Measurements from ENCODE around the gene RNF181. TPM values are rescaled to one million over a fixed set of nuclear protein-coding genes. Genes with fewer than 3 reads are reported as not detected.
A peak's percentile ranks its signal among the peaks of the same experiment; 100 is the strongest.

RNF181 gene
- total and polyA plus RNA-seq, 2 donors (not counting 3 experiments of a cell fraction or from before 2014, with no cell fraction given) = 142 to 629 TPM

GRCh38 chr2:85605406-85606115 is 10.0 kb downstream of the RNF181 start:
- H2AFZ ChIP-seq (ENCODE audit: low read depth, low read length) = no peak overlapping the region
- intact Hi-C loops (cut with micrococcal nuclease) (no loop called here), dilution Hi-C loops (cut with MboI; ENCODE audit: extremely low pct_ligation_motif_present, low sequenced_read_pairs) (no loop called here)
- DNase-seq (ENCODE audit: low read depth, low spot score) (peak; percentile 83), FAIRE-seq (peak; percentile 91)
- H3K4me3 ChIP-seq (replicated peaks in 1 of 3; ENCODE audit: insufficient read depth in 1 of 3, low read depth in 1 of 3, low read length in 3 of 3) = no peak overlapping the region
- H3K4me2 ChIP-seq (ENCODE audit: insufficient read depth, low read length) = peak overlapping the region; percentile 43
- no peaks in the 10 kb centered on the region for H3K9me1 ChIP-seq (replicated peaks; ENCODE audit: control insufficient read depth, extremely low read depth, insufficient read depth, low read length)
- H3K79me2 ChIP-seq (ENCODE audit: control insufficient read depth, insufficient read depth, low read length) = peaks cover 2% of the 10 kb centered on the region
- peaks cover 30% of the 10 kb centered on the region for H3K4me1 ChIP-seq (ENCODE audit: control insufficient read depth, extremely low read depth, insufficient read depth, low read length)
- no peak for TF ChIP-seq GATA2 (IDR thresholded peaks at IDR 0.05; ENCODE audit: insufficient read depth, insufficient read length, low read depth, low read length)
- peak; percentile 13 for TF ChIP-seq POLR2A (IDR thresholded peaks at IDR 0.05; ENCODE audit: low read depth, low read length)
- TF ChIP-seq JUN (IDR thresholded peaks at IDR 0.05; ENCODE audit: borderline replicate concordance, insufficient read depth, insufficient read length, low read depth) = peak; percentile 33
- no TSS peak for BruUV-seq (replicated peaks)
- ChIA-PET CTCF (interaction anchor here (0.6 to 2.8 kb wide), 8 partner anchors 11 to 305 kb away, joined by 3 to 17 read pairs (median 3); partner anchors contain the start of genes MAT2A and RNF181), POLR2A (interaction anchor here (0.9 to 1.2 kb wide), 3 partner anchors 9 to 55 kb away, joined by 3 to 5 read pairs (median 4); partner anchors contain the start of gene RNF181)
- no peaks in the 10 kb centered on the region for H3K9me3 ChIP-seq (replicated peaks; ENCODE audit: control insufficient read depth, insufficient read depth, low read length)
- H4K20me1 ChIP-seq (replicated peaks; ENCODE audit: control insufficient read depth, extremely low read depth, insufficient read depth, low read length) = no peaks in the 10 kb centered on the region
- peaks cover 0 to 7% of the 10 kb centered on the region in 2 experiments for H3K36me3 ChIP-seq (ENCODE audit: control insufficient read depth in 2 of 2, extremely low read depth in 1 of 2, insufficient read depth in 2 of 2, low read length in 2 of 2)
- H3K27ac ChIP-seq (ENCODE audit: insufficient read depth, low read depth, low read length) = peak overlapping the region; percentile 66
- H3K27me3 ChIP-seq (ENCODE audit: control insufficient read depth in 2 of 2, insufficient read depth in 2 of 2, low read length in 2 of 2) = no peaks in the 10 kb centered on the region
- H3K9ac ChIP-seq (replicated peaks; ENCODE audit: extremely low read depth, insufficient read depth, low read length) = peak overlapping the region; percentile 44

GRCh38 chr2:85606116-85606455 is 10.5 kb downstream of the RNF181 start:
- Histone ChIP-seq H3K4me2 (ENCODE audit: insufficient read depth, low read length) (peak overlapping the region; percentile 43), H2AFZ (ENCODE audit: low read depth, low read length) (no peak overlapping the region), H3K27me3 (ENCODE audit: control insufficient read depth in 2 of 2, insufficient read depth in 2 of 2, low read length in 2 of 2) (no peaks in the 10 kb centered on the region), H3K4me1 (ENCODE audit: control insufficient read depth, extremely low read depth, insufficient read depth, low read length) (peaks cover 32% of the 10 kb centered on the region), H3K4me3 (replicated peaks in 1 of 3; ENCODE audit: insufficient read depth in 1 of 3, low read depth in 1 of 3, low read length in 3 of 3) (no peak overlapping the region), H3K9me3 (replicated peaks; ENCODE audit: control insufficient read depth, insufficient read depth, low read length) (no peaks in the 10 kb centered on the region), H3K36me3 (ENCODE audit: control insufficient read depth in 2 of 2, extremely low read depth in 1 of 2, insufficient read depth in 2 of 2, low read length in 2 of 2) (peaks cover 0 to 7% of the 10 kb centered on the region in 2 experiments), H3K27ac (ENCODE audit: insufficient read depth, low read depth, low read length) (peak overlapping the region; percentile 66), H3K79me2 (ENCODE audit: control insufficient read depth, insufficient read depth, low read length) (peaks cover 5% of the 10 kb centered on the region), H3K9ac (replicated peaks; ENCODE audit: extremely low read depth, insufficient read depth, low read length) (peak overlapping the region; percentile 44), H4K20me1 (replicated peaks; ENCODE audit: control insufficient read depth, extremely low read depth, insufficient read depth, low read length) (no peaks in the 10 kb centered on the region), H3K9me1 (replicated peaks; ENCODE audit: control insufficient read depth, extremely low read depth, insufficient read depth, low read length) (no peaks in the 10 kb centered on the region)
- ChIA-PET POLR2A (interaction anchor here (0.9 to 1.2 kb wide), 3 partner anchors 10 to 56 kb away, joined by 3 to 5 read pairs (median 4); partner anchors contain the start of gene RNF181), CTCF (interaction anchor here (0.6 to 2.8 kb wide), 8 partner anchors 11 to 306 kb away, joined by 3 to 17 read pairs (median 3); partner anchors contain the start of genes MAT2A and RNF181)
- intact Hi-C loops (cut with micrococcal nuclease) = no loop called here
- TF ChIP-seq FOS (IDR thresholded peaks at IDR 0.05; ENCODE audit: borderline replicate concordance, insufficient read depth, low read length) (no peak), POLR2A (IDR thresholded peaks at IDR 0.05; ENCODE audit: low read depth, low read length) (peak; percentile 8), POLR2AphosphoS5 (IDR thresholded peaks at IDR 0.05; ENCODE audit: insufficient read depth, low read depth, low read length) (no peak)
- dilution Hi-C loops (cut with MboI; ENCODE audit: extremely low pct_ligation_motif_present, low sequenced_read_pairs) = no loop called here
- FAIRE-seq (no peak), DNase-seq (ENCODE audit: low read depth, low spot score) (no peak)
- no TSS peak for BruUV-seq (replicated peaks)

Data from endothelial cell of umbilical vein (primary cell).